Ovary (tissue), 9 donors: ENCODE results near the gene CHCHD1. TPM values are rescaled to one million over a fixed set of nuclear protein-coding genes. Genes with fewer than 3 reads are reported as not detected.
"Not testable (repeated sequence)": the region's sequence is repeated elsewhere in the genome, so short reads cannot be mapped to it uniquely, and the experiment has no call there.

Source experiments
- DNase-seq, 5 donors: peaks; one replicate each; pipeline ENCODE4 v3.0.0-alpha.2; 2019 to 2020
- H3K27ac ChIP-seq, 2 donors: fragments of 200-600 bp; one replicate each; pipeline versions ENCODE4 v1.5.1 to v1.8.0; 2019 to 2022
- H3K27me3 ChIP-seq: fragments of 200-600 bp; one replicate; pipeline ENCODE4 v1.8.0; 2022
- H3K36me3 ChIP-seq: fragments of 200-600 bp; sonication (generic); one replicate; pipeline ENCODE4 v1.5.1; 2019
- H3K4me1 ChIP-seq: one replicate; pipeline ENCODE4 v1.8.1; 2013; ENCODE audit warnings: mild to moderate bottlenecking, moderate library complexity; ENCODE audit not compliant: insufficient read depth
- H3K4me3 ChIP-seq: fragments of 200-600 bp; sonication (generic); one replicate; pipeline ENCODE4 v1.5.1; 2017
- H3K9me3 ChIP-seq, 2 donors: fragments of 200-600 bp in 1 of 2; sonication (generic) in 1 of 2; one replicate each; pipeline versions ENCODE4 v1.5.1 to v1.8.1; 2013 to 2019; ENCODE audit warnings: mild to moderate bottlenecking in 1 of 2, moderate library complexity in 1 of 2
- CTCF ChIP-seq, 3 donors: fragments of 450-650 bp in 2 of 3; fragments of 200-600 bp in 1 of 3; IDR thresholded peaks; one replicate each; pipeline versions ENCODE4 v1.5.1 to v1.8.0; 2016 to 2022; ENCODE audit warnings: antibody characterized with exemption in 3 of 3, mild to moderate bottlenecking in 1 of 3
- EP300 ChIP-seq: sonication (generic); formaldehyde crosslinking; IDR thresholded peaks from one replicate; pipeline ENCODE4 v1.6.1; 2017; ENCODE audit warnings: antibody characterized with exemption
- POLR2A ChIP-seq: fragments of 450-650 bp; IDR thresholded peaks from one replicate; pipeline ENCODE4 v1.6.1; 2017; ENCODE audit warnings: antibody characterized with exemption, mild to moderate bottlenecking, moderate library complexity
- WGBS, 3 donors: extraction: QIAGEN DNeasy Blood & Tissue Kit in 1 of 3; methylation state at CpG; one replicate each; pipeline versions ENCODE4 v1.1.5 to v1.1.7; 2013 to 2017; 5-methylcytosine and 5-hydroxymethylcytosine counted together
- intact Hi-C, 4 donors: fragments of 100-400 bp; cut with DNase I; formaldehyde crosslinking; loops; one replicate each; pipeline versions ENCODE4 v1.11.0 to v1.15.1; 2022 to 2023
- polyA plus RNA-seq, 2 donors: library from polyadenylated mRNA; stranded (reverse); fragments of 200-250 nt in 1 of 2; fragments of 350-450 nt in 1 of 2; fragmentation: Illumina TruSeq in 1 of 2; extraction: RNeasy Lipid Tissue Mini Kit (QIAGEN cat#74804) in 1 of 2; gene quantifications; one replicate each; pipeline ENCODE4 v1.2.3, GENCODE V29; 2013 to 2014
- small RNA-seq: library from RNA; depleted of rRNA; stranded (forward); fragments of <200 nt; gene quantifications from one replicate; pipeline ENCODE3, GENCODE V24; 2016
- total RNA-seq, 7 donors: library from RNA; depleted of rRNA in 2 of 7; stranded (reverse); fragments of >200 nt in 2 of 7; fragmentation: NEBNext Ultra II Directional in 3 of 7; extraction: Animal tissue kit (Norgen Biotek cat#: 25700) in 3 of 7; gene quantifications; one replicate each; pipeline versions ENCODE4 v1.1.0 to v1.2.4, GENCODE V29; 2016 to 2023
- donor health status: DM: no; HTN: no; CAD: no; lungs with moderate emphysema.
- donor health status: DM: no; HTN: no; CAD: no.
- donor health status: Bipolar disorder and iron deficiency.
- donor health status: DM: yes; HTN: yes; CAD: no.
- donor health status: DM: no; HTN: no; CAD: no.
- donor health status: DM: yes; HTN: yes; CAD: no.

Gene CHCHD1
- total and polyA plus RNA-seq, 9 donors = 12.5 to 33.4 (median 18.0) TPM

GRCh38 chr10:73824146-73824725, 42.4 kb downstream of the CHCHD1 start:
- Histone ChIP-seq H3K9me3 (no peaks in the 10 kb centered on the region), H3K27ac (no peak overlapping the region), H3K27me3 (no peaks in the 10 kb centered on the region), H3K4me1 (no peaks in the 10 kb centered on the region), H3K36me3 (no peaks in the 10 kb centered on the region), H3K4me3 (no peak overlapping the region)
- intact Hi-C loops = no loop called here
- DNase-seq = no peak
- 96 to 97% (median 96%) methylated on average over 14 of the region's 14 CpGs for WGBS, 3 donors
- TF ChIP-seq CTCF (IDR thresholded peaks at IDR 0.05) (no peak), EP300 (no peak), POLR2A (no peak)

GRCh38 chr10:73827346-73828089, 45.7 kb downstream of the CHCHD1 start:
- Histone ChIP-seq H3K36me3 (no peaks in the 10 kb centered on the region), H3K4me3 (no peak overlapping the region), H3K27me3 (no peaks in the 10 kb centered on the region), H3K4me1 (no peaks in the 10 kb centered on the region), H3K27ac (no peak overlapping the region), H3K9me3 (no peaks in the 10 kb centered on the region)
- WGBS, 3 donors = 86 to 89% (median 87%) methylated on average over 19 of the region's 19 CpGs
- intact Hi-C loops = no loop called here
- no peak for TF ChIP-seq CTCF (IDR thresholded peaks at IDR 0.05)
- TF ChIP-seq POLR2A = no peak
- no peak for TF ChIP-seq EP300
- no peak for DNase-seq

GRCh38 chr10:73828161-73828560, 46.3 kb downstream of the CHCHD1 start:
- Histone ChIP-seq H3K9me3 (no peaks in the 10 kb centered on the region), H3K4me1 (no peaks in the 10 kb centered on the region), H3K4me3 (no peak overlapping the region), H3K27me3 (no peaks in the 10 kb centered on the region), H3K27ac (no peak overlapping the region), H3K36me3 (no peaks in the 10 kb centered on the region)
- intact Hi-C loops = no loop called here
- no peak for TF ChIP-seq POLR2A
- TF ChIP-seq EP300 = no peak
- TF ChIP-seq CTCF (IDR thresholded peaks at IDR 0.05) = no peak
- DNase-seq = no peak
- WGBS, 3 donors = 69 to 75% (median 74%) methylated on average over 6 of the region's 6 CpGs

- DNase-seq, H3K27me3 ChIP-seq, intact Hi-C loops, H3K9me3 ChIP-seq, H3K27ac ChIP-seq, H3K4me3 ChIP-seq, H3K4me1 ChIP-seq, H3K36me3 ChIP-seq: not testable (repeated sequence)
- 89 to 95% (median 89%) methylated on average over 7 of the region's 7 CpGs for WGBS, 3 donors
Observed at GRCh38 chr10:73829090-73829489, 47.2 kb downstream of the CHCHD1 start.

Small RNAs within 50 kb of the gene (small RNA-seq; reads per million reads assigned to genes)
- gene AC022400.4 = not detected
- gene AC022400.9 = not detected
- gene ZSWIM8-AS1 = not detected

Other genes with a start within 250 kb of the CHCHD1 start
- 10 to 100 TPM; 29.0 to 72.7 (median 33.1) TPM for gene USP54, start 190.7 kb upstream of the CHCHD1 start, total RNA-seq
- 10 to 100 TPM in 1 of 2 donors, 1 to 10 TPM in 1; 8.0 to 27.8 TPM for gene USP54, start 190.7 kb upstream of the CHCHD1 start, polyA plus RNA-seq
- gene MYOZ1, start 140.6 kb upstream of the CHCHD1 start, total RNA-seq = 1 to 10 TPM in 3 of 7 donors, under 1 TPM in 3, not detected in 1; 0.25 to 1.8 (median 0.77) TPM
- 1 to 10 TPM; 1.3 to 6.1 TPM for gene MYOZ1, start 140.6 kb upstream of the CHCHD1 start, polyA plus RNA-seq
- under 1 TPM in 3 of 7 donors, not detected in 4; 0.12 to 0.61 (median 0.15) TPM for gene SYNPO2L, start 126.0 kb upstream of the CHCHD1 start, total RNA-seq
- under 1 TPM; 0.07 to 0.35 TPM for gene SYNPO2L, start 126.0 kb upstream of the CHCHD1 start, polyA plus RNA-seq
- gene AGAP5, start 83.9 kb upstream of the CHCHD1 start, total RNA-seq = 10 to 100 TPM in 2 of 7 donors, 1 to 10 TPM in 5; 2.0 to 11.1 (median 8.4) TPM
- 1 to 10 TPM; 4.7 to 5.6 TPM for gene AGAP5, start 83.9 kb upstream of the CHCHD1 start, polyA plus RNA-seq
- 10 to 100 TPM; 30.3 to 70.4 (median 58.8) TPM for gene SEC24C, start 37.7 kb upstream of the CHCHD1 start, total RNA-seq
- gene SEC24C, start 37.7 kb upstream of the CHCHD1 start, polyA plus RNA-seq = 10 to 100 TPM; 32.2 to 60.5 TPM
- 10 to 100 TPM; 56.1 to 90.7 (median 69.3) TPM for gene ZSWIM8, start 3.6 kb downstream of the CHCHD1 start, total RNA-seq
- gene ZSWIM8, start 3.6 kb downstream of the CHCHD1 start, polyA plus RNA-seq = 10 to 100 TPM; 42.7 to 80.9 TPM
- gene NDST2, start 29.6 kb downstream of the CHCHD1 start, total RNA-seq = 10 to 100 TPM; 24.4 to 37.5 (median 30.5) TPM
- gene NDST2, start 29.6 kb downstream of the CHCHD1 start, polyA plus RNA-seq = 10 to 100 TPM; 16.7 to 17.0 TPM
- 10 to 100 TPM in 6 of 7 donors, 1 to 10 TPM in 1; 9.8 to 25.0 (median 16.7) TPM for gene CAMK2G, start 92.5 kb downstream of the CHCHD1 start, total RNA-seq
- gene CAMK2G, start 92.5 kb downstream of the CHCHD1 start, polyA plus RNA-seq = 10 to 100 TPM; 12.6 to 42.9 TPM
- 1 to 10 TPM in 4 of 7 donors, under 1 TPM in 3; 0.24 to 7.6 (median 4.6) TPM for gene PLAU, start 129.1 kb downstream of the CHCHD1 start, total RNA-seq
- 10 to 100 TPM in 1 of 2 donors, 1 to 10 TPM in 1; 1.7 to 12.6 TPM for gene PLAU, start 129.1 kb downstream of the CHCHD1 start, polyA plus RNA-seq
- 100 to 1,000 TPM in 5 of 7 donors, 10 to 100 TPM in 2; 44.6 to 189 (median 114) TPM for gene VCL, start 216.1 kb downstream of the CHCHD1 start, total RNA-seq
- gene VCL, start 216.1 kb downstream of the CHCHD1 start, polyA plus RNA-seq = 100 to 1,000 TPM in 1 of 2 donors, 10 to 100 TPM in 1; 43.3 to 158 TPM